ENCODE results near the gene KCNJ6. TPM values are rescaled to one million over a fixed set of nuclear protein-coding genes. Genes with fewer than 3 reads are reported as not detected.

The KCNJ6 gene
- total and polyA plus RNA-seq, 8 donors, result 0.28 to 1.9 (median 0.55) TPM

DNA sequence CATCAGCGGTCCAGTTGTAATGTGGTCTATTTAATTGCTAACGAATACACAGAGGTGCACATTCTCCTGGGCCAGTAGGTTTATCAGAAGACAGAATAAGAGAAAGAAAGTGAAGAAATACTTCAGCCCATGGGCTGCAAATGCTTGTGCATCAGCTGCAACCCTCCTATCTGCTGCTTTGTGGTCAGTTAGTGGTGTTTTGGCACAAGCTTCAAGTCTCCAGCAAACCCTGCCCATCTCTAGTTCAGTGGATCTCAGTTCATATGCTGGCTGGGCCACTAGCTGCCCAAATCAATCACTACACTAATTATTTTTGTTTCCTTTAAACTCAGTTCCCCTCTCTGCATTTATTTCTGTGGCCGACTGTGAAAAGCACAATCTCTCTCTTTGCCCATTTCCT, 124.2 kb downstream of the KCNJ6 start:
- no peak overlapping the region for H3K27ac ChIP-seq
- FAIRE-seq, result no peak
- H3K27me3 ChIP-seq, result peaks cover 0 to 7% (median 0%) of the 10 kb centered on the region in 4 donors
- TF ChIP-seq, protein P1, sequence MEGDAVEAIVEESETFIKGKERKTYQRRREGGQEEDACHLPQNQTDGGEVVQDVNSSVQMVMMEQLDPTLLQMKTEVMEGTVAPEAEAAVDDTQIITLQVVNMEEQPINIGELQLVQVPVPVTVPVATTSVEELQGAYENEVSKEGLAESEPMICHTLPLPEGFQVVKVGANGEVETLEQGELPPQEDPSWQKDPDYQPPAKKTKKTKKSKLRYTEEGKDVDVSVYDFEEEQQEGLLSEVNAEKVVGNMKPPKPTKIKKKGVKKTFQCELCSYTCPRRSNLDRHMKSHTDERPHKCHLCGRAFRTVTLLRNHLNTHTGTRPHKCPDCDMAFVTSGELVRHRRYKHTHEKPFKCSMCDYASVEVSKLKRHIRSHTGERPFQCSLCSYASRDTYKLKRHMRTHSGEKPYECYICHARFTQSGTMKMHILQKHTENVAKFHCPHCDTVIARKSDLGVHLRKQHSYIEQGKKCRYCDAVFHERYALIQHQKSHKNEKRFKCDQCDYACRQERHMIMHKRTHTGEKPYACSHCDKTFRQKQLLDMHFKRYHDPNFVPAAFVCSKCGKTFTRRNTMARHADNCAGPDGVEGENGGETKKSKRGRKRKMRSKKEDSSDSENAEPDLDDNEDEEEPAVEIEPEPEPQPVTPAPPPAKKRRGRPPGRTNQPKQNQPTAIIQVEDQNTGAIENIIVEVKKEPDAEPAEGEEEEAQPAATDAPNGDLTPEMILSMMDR (IDR thresholded peaks at IDR 0.05), result no peak
- no peak overlapping the region for H3K4me3 ChIP-seq
- ATAC-seq, result no peak
- H3K4me1 ChIP-seq, result no peaks in the 10 kb centered on the region
- intact Hi-C loops (cut with DNase I), result no loop called here
- WGBS, 2 donors, result 58 to 75% methylated on average over 3 of the region's 3 CpGs
- DNase-seq, result no peak
- no peaks in the 10 kb centered on the region for H3K9me3 ChIP-seq
- no peaks in the 10 kb centered on the region for H3K36me3 ChIP-seq

DNA sequence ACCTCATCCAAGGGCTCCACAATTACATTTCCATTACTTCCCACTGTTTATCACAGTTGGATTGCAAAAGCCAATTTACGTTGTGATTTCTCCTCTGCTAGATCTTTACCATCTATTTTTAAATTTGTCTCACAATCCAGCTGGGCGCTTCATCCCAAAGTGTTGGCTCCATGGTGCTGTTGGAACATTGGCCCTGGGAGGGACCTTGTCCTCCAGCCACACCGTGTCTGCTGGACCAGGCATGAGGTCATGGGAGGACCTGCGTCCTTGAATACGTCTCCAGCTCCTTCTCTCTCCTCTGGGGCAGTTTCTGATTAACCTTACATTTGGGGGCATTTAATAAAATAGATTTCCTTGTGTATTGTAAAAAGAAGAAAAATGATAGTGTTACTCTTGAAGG, 125.4 kb downstream of the KCNJ6 start:
- no peak for FAIRE-seq

GRCh38 chr21:37788503-37788902, 127.8 kb downstream of the KCNJ6 start:
- FAIRE-seq, result no peak
- TF ChIP-seq, protein P1 (IDR thresholded peaks at IDR 0.05), result no peak
- Histone ChIP-seq H3K9me3 (no peaks in the 10 kb centered on the region), H3K27ac (no peak overlapping the region), H3K4me3 (no peak overlapping the region), H3K4me1 (no peaks in the 10 kb centered on the region), H3K36me3 (no peaks in the 10 kb centered on the region), H3K27me3 (peaks cover 0 to 7% (median 0%) of the 10 kb centered on the region in 4 donors)
- no peak for DNase-seq
- 56 to 69% methylated on average over 4 of the region's 4 CpGs for WGBS, 2 donors
- no peak for ATAC-seq
- intact Hi-C loops (cut with DNase I), result no loop called here

More for the DNA sequence above, 125.4 kb downstream of the KCNJ6 start:
- WGBS, 2 donors, result 41 to 53% methylated on average over 5 of the region's 5 CpGs
- no peaks in the 10 kb centered on the region for H3K36me3 ChIP-seq
- no peaks in the 10 kb centered on the region for H3K4me1 ChIP-seq
- peaks cover 0 to 7% (median 0%) of the 10 kb centered on the region in 4 donors for H3K27me3 ChIP-seq
- DNase-seq, result no peak
- H3K27ac ChIP-seq, result no peak overlapping the region
- TF ChIP-seq, protein P1 (IDR thresholded peaks at IDR 0.05), result no peak
- no peak overlapping the region for H3K4me3 ChIP-seq
- intact Hi-C loops (cut with DNase I), result no loop called here
- no peaks in the 10 kb centered on the region for H3K9me3 ChIP-seq
- no peak for ATAC-seq

- peak in 1 of 4 donors; percentile 59 for ATAC-seq
- WGBS, 2 donors, result 79 to 87% methylated on average over 1 of the region's 1 CpG
- FAIRE-seq, result no peak
- intact Hi-C loops (cut with DNase I), result no loop called here
- Histone ChIP-seq H3K27ac (no peak overlapping the region), H3K4me1 (no peaks in the 10 kb centered on the region), H3K27me3 (peaks cover 0 to 7% (median under 1%) of the 10 kb centered on the region in 4 donors), H3K36me3 (no peaks in the 10 kb centered on the region), H3K4me3 (no peak overlapping the region), H3K9me3 (no peaks in the 10 kb centered on the region)
- TF ChIP-seq, protein P1 (IDR thresholded peaks at IDR 0.05), result no peak
- DNase-seq, result no peak
Observed at GRCh38 chr21:37787456-37787855, 128.8 kb downstream of the KCNJ6 start.

DNA sequence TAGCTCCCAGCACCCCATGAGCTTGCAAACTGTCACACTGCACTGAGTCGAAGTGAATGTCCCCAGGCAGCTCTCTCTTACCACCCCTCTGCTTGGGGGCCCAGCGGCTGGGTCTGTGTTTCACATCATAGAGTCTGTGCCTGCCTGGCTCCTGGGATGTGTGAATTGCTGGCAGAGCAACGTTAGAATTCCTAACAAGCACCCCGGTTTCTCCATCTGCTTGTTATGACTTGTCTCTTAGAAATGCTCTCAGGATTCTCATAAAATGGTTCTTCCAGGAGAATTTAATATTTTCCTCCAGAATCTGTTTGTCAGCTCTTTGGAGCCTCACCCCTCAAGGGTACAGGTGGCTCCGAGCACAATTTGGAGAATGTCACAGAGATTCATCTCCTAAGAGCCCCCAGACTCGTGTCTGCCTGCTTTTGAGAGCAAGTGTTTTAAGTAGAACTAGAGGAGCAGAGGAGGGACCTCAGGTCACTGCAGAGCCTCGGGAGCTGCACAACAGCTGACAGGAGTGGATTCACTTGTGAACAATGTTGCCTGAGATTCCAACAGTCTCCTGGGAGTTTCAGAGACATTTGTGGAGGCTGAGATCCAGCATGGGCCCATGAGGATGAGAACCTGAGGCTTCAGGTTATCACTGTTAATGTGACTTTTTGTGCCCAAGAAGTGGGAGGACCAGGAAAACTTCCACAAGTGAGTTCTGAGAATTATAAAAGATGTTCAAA, 131.5 kb downstream of the KCNJ6 start:
- FAIRE-seq, result no peak
- no peak overlapping the region for H3K27ac ChIP-seq
- H3K9me3 ChIP-seq, result no peaks in the 10 kb centered on the region
- TF ChIP-seq, protein P1 (IDR thresholded peaks at IDR 0.05), result no peak
- DNase-seq, result no peak
- no peaks in the 10 kb centered on the region for H3K4me1 ChIP-seq
- no peak for ATAC-seq
- intact Hi-C loops (cut with DNase I), result no loop called here
- 44 to 54% methylated on average over 7 of the region's 7 CpGs for WGBS, 2 donors
- peaks cover 0 to 3% (median 0%) of the 10 kb centered on the region in 4 donors for H3K27me3 ChIP-seq
- no peak overlapping the region for H3K4me3 ChIP-seq
- no peaks in the 10 kb centered on the region for H3K36me3 ChIP-seq

All from pancreas (tissue), 10 donors.